WTC11 (cell line): ENCODE results near the gene RBM8A. TPM values are rescaled to one million over a fixed set of nuclear protein-coding genes. Genes with fewer than 3 reads are reported as not detected.

ENCODE experiments used
- ATAC-seq: fragments of 200-7000 bp; cut with Tn5 transposase; 2 replicates; pipeline ENCODE4 v1.10.0; 2021; ENCODE audit warnings: mild to moderate bottlenecking, moderate library complexity
- CTCF ChIA-PET: fragments of 300-600 bp; sonication (Branson Sonifier 250); formaldehyde crosslinking; loops from one replicate; lab custom pipeline; 2021; ENCODE audit warnings: antibody characterized with exemption; lab: Charles Lee
- POLR2A ChIA-PET: fragments of 350-600 bp; sonication (Branson Sonifier 250); formaldehyde crosslinking; loops from one replicate; lab custom pipeline; 2021; ENCODE audit warnings: antibody characterized with exemption; lab: Charles Lee
- DNase-seq: peaks from one replicate; pipeline ENCODE4 v3.0.0; 2021; ENCODE audit warnings: low spot score
- H3K27ac Mint-ChIP-seq: 2 replicates; pipeline ENCODE4 v1.8.0; 2021; ENCODE audit warnings: mixed read lengths
- H3K27me3 Mint-ChIP-seq: 2 replicates; pipeline ENCODE4 v1.8.0; 2021; ENCODE audit warnings: low read depth, mild to moderate bottlenecking, moderate library complexity, mixed read lengths
- H3K36me3 Mint-ChIP-seq: 2 replicates; pipeline ENCODE4 v1.8.0; 2021; ENCODE audit warnings: mixed read lengths
- H3K4me1 Mint-ChIP-seq: 2 replicates; pipeline ENCODE4 v1.8.0; 2022; ENCODE audit warnings: mixed read lengths
- H3K4me3 Mint-ChIP-seq: 2 replicates; pipeline ENCODE4 v1.8.0; 2021; ENCODE audit warnings: mild to moderate bottlenecking, moderate library complexity, mixed read lengths
- H3K9me3 Mint-ChIP-seq: 2 replicates; pipeline ENCODE4 v1.8.0; 2021; ENCODE audit warnings: mixed read lengths
- ATF2 ChIP-seq: sonication (generic); formaldehyde crosslinking; IDR thresholded peaks from 2 replicates; pipeline ENCODE4 v1.8.1; 2022; ENCODE audit warnings: low read depth, missing genetic modification reagents, borderline replicate concordance
- CBFB ChIP-seq: sonication (generic); formaldehyde crosslinking; IDR thresholded peaks from 2 replicates; pipeline ENCODE4 v1.8.1; 2022; ENCODE audit warnings: mild to moderate bottlenecking, low read depth, missing genetic modification reagents
- CREB1 ChIP-seq: sonication (generic); formaldehyde crosslinking; IDR thresholded peaks from 2 replicates; pipeline ENCODE4 v1.8.0; 2023; ENCODE audit warnings: mild to moderate bottlenecking, missing genetic modification reagents
- ESRRA ChIP-seq: sonication (generic); formaldehyde crosslinking; IDR thresholded peaks from 2 replicates; pipeline ENCODE4 v1.8.1; 2022; ENCODE audit warnings: mild to moderate bottlenecking, missing genetic modification reagents, borderline replicate concordance
- IRF1 ChIP-seq: sonication (generic); formaldehyde crosslinking; IDR thresholded peaks from 2 replicates; pipeline ENCODE4 v1.8.0; 2023; ENCODE audit warnings: missing genetic modification reagents
- RELA ChIP-seq: sonication (generic); formaldehyde crosslinking; IDR thresholded peaks from 2 replicates; pipeline ENCODE4 v1.8.1; 2022; ENCODE audit warnings: missing genetic modification reagents, mild to moderate bottlenecking, borderline replicate concordance
- ZNF232 ChIP-seq: sonication (generic); formaldehyde crosslinking; IDR thresholded peaks from 2 replicates; pipeline ENCODE4 v1.8.0; 2022; ENCODE audit warnings: mild to moderate bottlenecking, missing genetic modification reagents
- ZNF263 ChIP-seq: sonication (generic); formaldehyde crosslinking; IDR thresholded peaks from 2 replicates; pipeline ENCODE4 v1.8.1; 2022; ENCODE audit warnings: low read depth, mild to moderate bottlenecking, moderate library complexity, missing genetic modification reagents
- ZNF423 ChIP-seq: fragments of 250-450 bp; sonication (Bioruptor Pico); IDR thresholded peaks from 2 replicates; pipeline ENCODE4 v2.1.2; 2022; ENCODE audit warnings: mild to moderate bottlenecking, moderate library complexity
- ZNF425 ChIP-seq: fragments of 250-450 bp; sonication (Bioruptor Pico); conservative IDR thresholded peaks from 2 replicates; pipeline ENCODE4 v1.9.0; 2021; ENCODE audit warnings: mild to moderate bottlenecking
- total RNA-seq: library from RNA; stranded (reverse); gene quantifications from 3 replicates; pipeline ENCODE4 v1.2.3, GENCODE V29; 2021
- TF ChIP-seq, protein P1 (sequence below): fragments of 250-450 bp; sonication (Bioruptor Pico); IDR thresholded peaks from 2 replicates; pipeline ENCODE4 v1.9.0; 2021; ENCODE audit warnings: mild to moderate bottlenecking
- TF ChIP-seq, protein P2 (sequence below): fragments of 200-600 bp; IDR thresholded peaks from 2 replicates; pipeline ENCODE4 v1.8.0; 2022; ENCODE audit warnings: antibody characterized with exemption
- TF ChIP-seq, protein P3 (sequence below): sonication (generic); formaldehyde crosslinking; IDR thresholded peaks from 2 replicates; pipeline ENCODE4 v1.8.0; 2022; ENCODE audit warnings: mild to moderate bottlenecking, missing genetic modification reagents
- TF ChIP-seq, protein P4 (sequence below): sonication (generic); formaldehyde crosslinking; IDR thresholded peaks from 2 replicates; pipeline ENCODE4 v1.8.1; 2023; ENCODE audit warnings: mild to moderate bottlenecking, missing genetic modification reagents, moderate library complexity
- TF ChIP-seq, protein P5 (sequence below): sonication (generic); formaldehyde crosslinking; IDR thresholded peaks from 2 replicates; pipeline ENCODE4 v1.8.1; 2023; ENCODE audit warnings: mild to moderate bottlenecking, missing genetic modification reagents
- TF ChIP-seq, protein P6 (sequence below): sonication (generic); formaldehyde crosslinking; IDR thresholded peaks from 2 replicates; pipeline ENCODE4 v1.8.1; 2022; ENCODE audit warnings: mild to moderate bottlenecking, moderate library complexity, missing genetic modification reagents

The RBM8A gene
- total RNA-seq, 1 experiment from 2014 or later: 199 TPM

DNA sequence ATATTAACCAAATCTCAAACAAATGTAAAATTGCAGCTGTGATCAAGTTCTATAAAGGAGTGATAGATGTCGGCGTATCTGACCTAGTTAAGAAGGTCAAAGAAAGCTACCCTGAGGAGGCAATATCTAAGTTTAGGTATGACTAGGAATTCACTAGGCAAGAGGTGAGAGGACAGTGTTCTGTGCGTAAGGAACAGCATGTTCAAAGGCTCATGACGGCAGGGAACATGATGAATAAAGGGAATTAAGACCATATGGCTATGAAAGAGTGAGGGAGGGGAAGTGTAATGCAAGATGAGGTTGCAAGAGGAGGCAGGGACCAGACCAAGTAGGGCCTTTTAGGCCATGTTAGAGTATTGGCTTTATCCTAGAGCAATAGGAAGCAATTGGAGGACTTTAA is 21.9 kb upstream of the RBM8A start (continued):
- no peak for TF ChIP-seq ZNF425 (CRISPR knock-in tag)

- ChIA-PET POLR2A (no interaction called here), CTCF (interaction anchor here (1.3 kb wide), 1 partner anchor 102 kb away, joined by 3 read pairs; the partner anchor contains the start of gene NUDT17)
- peaks cover 4% of the 10 kb centered on the region for H3K27me3 Mint-ChIP-seq
- H3K9me3 Mint-ChIP-seq: no peaks in the 10 kb centered on the region
- ATAC-seq (peak; percentile 93), DNase-seq (no peak)
- peaks cover 19% of the 10 kb centered on the region for H3K4me1 Mint-ChIP-seq
- no peak overlapping the region for H3K4me3 Mint-ChIP-seq
- H3K27ac Mint-ChIP-seq: no peak overlapping the region
- TF ChIP-seq, protein P1, sequence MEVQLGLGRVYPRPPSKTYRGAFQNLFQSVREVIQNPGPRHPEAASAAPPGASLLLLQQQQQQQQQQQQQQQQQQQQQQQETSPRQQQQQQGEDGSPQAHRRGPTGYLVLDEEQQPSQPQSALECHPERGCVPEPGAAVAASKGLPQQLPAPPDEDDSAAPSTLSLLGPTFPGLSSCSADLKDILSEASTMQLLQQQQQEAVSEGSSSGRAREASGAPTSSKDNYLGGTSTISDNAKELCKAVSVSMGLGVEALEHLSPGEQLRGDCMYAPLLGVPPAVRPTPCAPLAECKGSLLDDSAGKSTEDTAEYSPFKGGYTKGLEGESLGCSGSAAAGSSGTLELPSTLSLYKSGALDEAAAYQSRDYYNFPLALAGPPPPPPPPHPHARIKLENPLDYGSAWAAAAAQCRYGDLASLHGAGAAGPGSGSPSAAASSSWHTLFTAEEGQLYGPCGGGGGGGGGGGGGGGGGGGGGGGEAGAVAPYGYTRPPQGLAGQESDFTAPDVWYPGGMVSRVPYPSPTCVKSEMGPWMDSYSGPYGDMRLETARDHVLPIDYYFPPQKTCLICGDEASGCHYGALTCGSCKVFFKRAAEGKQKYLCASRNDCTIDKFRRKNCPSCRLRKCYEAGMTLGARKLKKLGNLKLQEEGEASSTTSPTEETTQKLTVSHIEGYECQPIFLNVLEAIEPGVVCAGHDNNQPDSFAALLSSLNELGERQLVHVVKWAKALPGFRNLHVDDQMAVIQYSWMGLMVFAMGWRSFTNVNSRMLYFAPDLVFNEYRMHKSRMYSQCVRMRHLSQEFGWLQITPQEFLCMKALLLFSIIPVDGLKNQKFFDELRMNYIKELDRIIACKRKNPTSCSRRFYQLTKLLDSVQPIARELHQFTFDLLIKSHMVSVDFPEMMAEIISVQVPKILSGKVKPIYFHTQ: no peak
- TF ChIP-seq, protein P2, sequence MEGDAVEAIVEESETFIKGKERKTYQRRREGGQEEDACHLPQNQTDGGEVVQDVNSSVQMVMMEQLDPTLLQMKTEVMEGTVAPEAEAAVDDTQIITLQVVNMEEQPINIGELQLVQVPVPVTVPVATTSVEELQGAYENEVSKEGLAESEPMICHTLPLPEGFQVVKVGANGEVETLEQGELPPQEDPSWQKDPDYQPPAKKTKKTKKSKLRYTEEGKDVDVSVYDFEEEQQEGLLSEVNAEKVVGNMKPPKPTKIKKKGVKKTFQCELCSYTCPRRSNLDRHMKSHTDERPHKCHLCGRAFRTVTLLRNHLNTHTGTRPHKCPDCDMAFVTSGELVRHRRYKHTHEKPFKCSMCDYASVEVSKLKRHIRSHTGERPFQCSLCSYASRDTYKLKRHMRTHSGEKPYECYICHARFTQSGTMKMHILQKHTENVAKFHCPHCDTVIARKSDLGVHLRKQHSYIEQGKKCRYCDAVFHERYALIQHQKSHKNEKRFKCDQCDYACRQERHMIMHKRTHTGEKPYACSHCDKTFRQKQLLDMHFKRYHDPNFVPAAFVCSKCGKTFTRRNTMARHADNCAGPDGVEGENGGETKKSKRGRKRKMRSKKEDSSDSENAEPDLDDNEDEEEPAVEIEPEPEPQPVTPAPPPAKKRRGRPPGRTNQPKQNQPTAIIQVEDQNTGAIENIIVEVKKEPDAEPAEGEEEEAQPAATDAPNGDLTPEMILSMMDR: no peak
- no peaks in the 10 kb centered on the region for H3K36me3 Mint-ChIP-seq
Observed at GRCh38 chr1:145947551-145947950, 20.3 kb upstream of the RBM8A start.

GRCh38 chr1:145946477-145946986 is 19.2 kb upstream of the RBM8A start:
- no peak overlapping the region for H3K27ac Mint-ChIP-seq
- ATAC-seq: no peak
- ChIA-PET CTCF (no interaction called here), POLR2A (no interaction called here)
- H3K36me3 Mint-ChIP-seq: no peaks in the 10 kb centered on the region
- no peak for DNase-seq
- H3K4me1 Mint-ChIP-seq: peaks cover 19% of the 10 kb centered on the region
- no peaks in the 10 kb centered on the region; the same call in 1 of the 2 replicates for H3K27me3 Mint-ChIP-seq
- TF ChIP-seq ZNF263 (CRISPR knock-in tag) (no peak), RELA (CRISPR knock-in tag) (no peak), ZNF232 (no peak), CBFB (CRISPR knock-in tag) (no peak), ZNF423 (CRISPR knock-in tag) (no peak), IRF1 (CRISPR knock-in tag) (no peak), ESRRA (no peak), ATF2 (CRISPR knock-in tag) (no peak), CREB1 (CRISPR knock-in tag) (no peak)
- TF ChIP-seq, protein P3, sequence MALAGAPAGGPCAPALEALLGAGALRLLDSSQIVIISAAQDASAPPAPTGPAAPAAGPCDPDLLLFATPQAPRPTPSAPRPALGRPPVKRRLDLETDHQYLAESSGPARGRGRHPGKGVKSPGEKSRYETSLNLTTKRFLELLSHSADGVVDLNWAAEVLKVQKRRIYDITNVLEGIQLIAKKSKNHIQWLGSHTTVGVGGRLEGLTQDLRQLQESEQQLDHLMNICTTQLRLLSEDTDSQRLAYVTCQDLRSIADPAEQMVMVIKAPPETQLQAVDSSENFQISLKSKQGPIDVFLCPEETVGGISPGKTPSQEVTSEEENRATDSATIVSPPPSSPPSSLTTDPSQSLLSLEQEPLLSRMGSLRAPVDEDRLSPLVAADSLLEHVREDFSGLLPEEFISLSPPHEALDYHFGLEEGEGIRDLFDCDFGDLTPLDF (CRISPR knock-in tag): no peak
- TF ChIP-seq, protein P4, sequence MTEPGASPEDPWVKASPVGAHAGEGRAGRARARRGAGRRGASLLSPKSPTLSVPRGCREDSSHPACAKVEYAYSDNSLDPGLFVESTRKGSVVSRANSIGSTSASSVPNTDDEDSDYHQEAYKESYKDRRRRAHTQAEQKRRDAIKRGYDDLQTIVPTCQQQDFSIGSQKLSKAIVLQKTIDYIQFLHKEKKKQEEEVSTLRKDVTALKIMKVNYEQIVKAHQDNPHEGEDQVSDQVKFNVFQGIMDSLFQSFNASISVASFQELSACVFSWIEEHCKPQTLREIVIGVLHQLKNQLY: no peak
- TF ChIP-seq, protein P5, sequence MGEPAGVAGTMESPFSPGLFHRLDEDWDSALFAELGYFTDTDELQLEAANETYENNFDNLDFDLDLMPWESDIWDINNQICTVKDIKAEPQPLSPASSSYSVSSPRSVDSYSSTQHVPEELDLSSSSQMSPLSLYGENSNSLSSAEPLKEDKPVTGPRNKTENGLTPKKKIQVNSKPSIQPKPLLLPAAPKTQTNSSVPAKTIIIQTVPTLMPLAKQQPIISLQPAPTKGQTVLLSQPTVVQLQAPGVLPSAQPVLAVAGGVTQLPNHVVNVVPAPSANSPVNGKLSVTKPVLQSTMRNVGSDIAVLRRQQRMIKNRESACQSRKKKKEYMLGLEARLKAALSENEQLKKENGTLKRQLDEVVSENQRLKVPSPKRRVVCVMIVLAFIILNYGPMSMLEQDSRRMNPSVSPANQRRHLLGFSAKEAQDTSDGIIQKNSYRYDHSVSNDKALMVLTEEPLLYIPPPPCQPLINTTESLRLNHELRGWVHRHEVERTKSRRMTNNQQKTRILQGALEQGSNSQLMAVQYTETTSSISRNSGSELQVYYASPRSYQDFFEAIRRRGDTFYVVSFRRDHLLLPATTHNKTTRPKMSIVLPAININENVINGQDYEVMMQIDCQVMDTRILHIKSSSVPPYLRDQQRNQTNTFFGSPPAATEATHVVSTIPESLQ: no peak
- TF ChIP-seq, protein P6, sequence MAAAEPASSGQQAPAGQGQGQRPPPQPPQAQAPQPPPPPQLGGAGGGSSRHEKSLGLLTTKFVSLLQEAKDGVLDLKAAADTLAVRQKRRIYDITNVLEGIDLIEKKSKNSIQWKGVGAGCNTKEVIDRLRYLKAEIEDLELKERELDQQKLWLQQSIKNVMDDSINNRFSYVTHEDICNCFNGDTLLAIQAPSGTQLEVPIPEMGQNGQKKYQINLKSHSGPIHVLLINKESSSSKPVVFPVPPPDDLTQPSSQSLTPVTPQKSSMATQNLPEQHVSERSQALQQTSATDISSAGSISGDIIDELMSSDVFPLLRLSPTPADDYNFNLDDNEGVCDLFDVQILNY (CRISPR knock-in tag): no peak
- no peak overlapping the region for H3K4me3 Mint-ChIP-seq
- no peaks in the 10 kb centered on the region for H3K9me3 Mint-ChIP-seq
